Measurements from ENCODE around the gene SS18L1. TPM values are rescaled to one million over a fixed set of nuclear protein-coding genes. Genes with fewer than 3 reads are reported as not detected.

SS18L1 gene
- total RNA-seq, 1 experiment from 2014 or later, result 28.1 TPM

DNA sequence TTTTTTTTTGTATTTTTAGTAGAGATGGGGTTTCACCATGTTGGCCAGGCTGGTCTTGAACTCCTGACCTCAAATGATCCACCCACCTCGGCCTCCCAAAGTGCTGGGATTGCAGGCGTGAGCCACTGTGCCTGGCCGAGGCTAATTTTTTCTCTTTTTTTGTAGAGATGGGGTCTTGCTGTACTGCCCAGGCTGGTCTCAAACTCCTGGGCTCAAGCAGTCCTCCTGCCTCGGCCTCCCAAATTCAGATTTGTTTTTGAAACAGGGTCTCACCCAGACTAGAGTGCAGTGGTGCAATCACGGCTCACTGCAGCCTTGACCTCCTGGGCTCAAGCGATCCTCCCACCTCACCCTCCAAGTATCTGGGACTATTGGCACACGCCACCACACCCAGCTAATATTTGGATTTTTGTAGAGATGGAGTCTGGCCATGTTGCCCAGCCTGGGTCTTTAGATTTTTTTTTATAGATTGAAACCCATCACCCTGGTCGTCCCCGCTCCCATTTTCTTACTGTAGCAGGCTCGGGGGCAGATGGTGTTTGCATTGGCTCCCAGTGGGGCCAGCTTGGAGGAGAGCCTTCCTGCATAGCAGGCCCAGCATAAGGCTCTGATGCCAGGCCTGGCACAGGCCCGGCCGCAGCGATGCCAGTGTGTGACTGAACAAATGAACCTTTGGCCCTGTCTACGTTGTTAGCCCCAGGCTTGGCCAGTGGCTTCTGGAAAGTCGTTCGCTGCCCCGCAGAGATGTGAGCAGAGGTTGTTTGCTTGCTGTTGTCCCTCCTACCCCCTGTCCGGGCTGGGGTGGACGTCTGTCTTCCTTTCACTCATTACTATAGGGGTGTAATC lies 35.0 kb downstream of the SS18L1 start:
- ChIA-PET CTCF (no interaction called here), POLR2A (no interaction called here), RAD21 (ENCODE audit: low non-redundant PET in 1 of 2, low total read pairs in 2 of 2, uncharacterized antibody in 2 of 2, unreplicated experiment in 2 of 2) (no interaction called here)
- no peak overlapping the region for H3K9ac ChIP-seq (ENCODE audit: low read length)
- no peaks in the 10 kb centered on the region for H4K20me1 ChIP-seq (ENCODE audit: insufficient read depth)
- H3K9me2 ChIP-seq (ENCODE audit: insufficient read depth), result no peaks in the 10 kb centered on the region
- no peaks in the 10 kb centered on the region for H3K27me3 ChIP-seq (ENCODE audit: insufficient read depth, low read length)
- peaks cover 0 to 2% of the 10 kb centered on the region in 2 experiments; a peak in 2 of 4 replicates for H3K36me3 ChIP-seq (ENCODE audit: control insufficient read depth in 1 of 2, insufficient read depth in 2 of 2, low read length in 2 of 2)
- intact Hi-C loops (cut with micrococcal nuclease), result no loop called here
- H3K79me2 ChIP-seq (ENCODE audit: insufficient read depth, low read length), result peaks cover 19% of the 10 kb centered on the region
- TF ChIP-seq RAD21 (IDR thresholded peaks at IDR 0.05; ENCODE audit: low read depth) (no peak), SRF (IDR thresholded peaks at IDR 0.05; ENCODE audit: low read depth) (no peak), TCF7L2 (IDR thresholded peaks at IDR 0.05; ENCODE audit: borderline replicate concordance, extremely low read depth, insufficient read depth, insufficient read length) (no peak), POLR2A (IDR thresholded peaks at IDR 0.05; ENCODE audit: borderline replicate concordance, extremely low read depth, insufficient read depth, insufficient read length) (no peak), EZH2 (IDR thresholded peaks at IDR 0.05) (no peak), ELF1 (IDR thresholded peaks at IDR 0.05; ENCODE audit: borderline replicate concordance, low read depth) (no peak), SIN3A (IDR thresholded peaks at IDR 0.05; ENCODE audit: low read depth) (no peak), ZNF274 (IDR thresholded peaks at IDR 0.05; ENCODE audit: low read depth, low read length) (no peak), CBX3 (IDR thresholded peaks at IDR 0.05; ENCODE audit: low read depth) (no peak), YY1 (IDR thresholded peaks at IDR 0.05; ENCODE audit: extremely low read depth, insufficient replicate concordance, low read depth, low read length) (no peak), POLR2AphosphoS5 (IDR thresholded peaks at IDR 0.05; ENCODE audit: low read depth, low read length) (no peak)
- TF ChIP-seq, protein P1, sequence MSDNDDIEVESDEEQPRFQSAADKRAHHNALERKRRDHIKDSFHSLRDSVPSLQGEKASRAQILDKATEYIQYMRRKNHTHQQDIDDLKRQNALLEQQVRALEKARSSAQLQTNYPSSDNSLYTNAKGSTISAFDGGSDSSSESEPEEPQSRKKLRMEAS (IDR thresholded peaks at IDR 0.05), result no peak
- TF ChIP-seq, protein P2, sequence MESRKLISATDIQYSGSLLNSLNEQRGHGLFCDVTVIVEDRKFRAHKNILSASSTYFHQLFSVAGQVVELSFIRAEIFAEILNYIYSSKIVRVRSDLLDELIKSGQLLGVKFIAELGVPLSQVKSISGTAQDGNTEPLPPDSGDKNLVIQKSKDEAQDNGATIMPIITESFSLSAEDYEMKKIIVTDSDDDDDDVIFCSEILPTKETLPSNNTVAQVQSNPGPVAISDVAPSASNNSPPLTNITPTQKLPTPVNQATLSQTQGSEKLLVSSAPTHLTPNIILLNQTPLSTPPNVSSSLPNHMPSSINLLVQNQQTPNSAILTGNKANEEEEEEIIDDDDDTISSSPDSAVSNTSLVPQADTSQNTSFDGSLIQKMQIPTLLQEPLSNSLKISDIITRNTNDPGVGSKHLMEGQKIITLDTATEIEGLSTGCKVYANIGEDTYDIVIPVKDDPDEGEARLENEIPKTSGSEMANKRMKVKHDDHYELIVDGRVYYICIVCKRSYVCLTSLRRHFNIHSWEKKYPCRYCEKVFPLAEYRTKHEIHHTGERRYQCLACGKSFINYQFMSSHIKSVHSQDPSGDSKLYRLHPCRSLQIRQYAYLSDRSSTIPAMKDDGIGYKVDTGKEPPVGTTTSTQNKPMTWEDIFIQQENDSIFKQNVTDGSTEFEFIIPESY (IDR thresholded peaks at IDR 0.05; ENCODE audit: extremely low read depth, insufficient replicate concordance, low read length), result no peak
- H3K27ac ChIP-seq (ENCODE audit: low read depth, low read length), result no peak overlapping the region
- ATAC-seq (no peak), DNase-seq (ENCODE audit: low read depth, low spot score) (no peak)
- no peaks in the 10 kb centered on the region for H3K9me3 ChIP-seq (ENCODE audit: control insufficient read depth in 1 of 2, insufficient read depth in 1 of 2, low read depth in 1 of 2, low read length in 2 of 2)
- H2AFZ ChIP-seq (ENCODE audit: low read depth, low read length, poor library complexity, severe bottlenecking), result no peak overlapping the region
- no TSS peak for BruUV-seq (replicated peaks)
- H3K4me3 ChIP-seq (replicated peaks in 1 of 2; ENCODE audit: low read depth in 1 of 2, low read length in 2 of 2), result no peak overlapping the region
- H3K4me2 ChIP-seq (ENCODE audit: low read length), result no peak overlapping the region
- peaks cover 2 to 6% of the 10 kb centered on the region in 2 experiments; a peak in 2 of 4 replicates for H3K4me1 ChIP-seq (ENCODE audit: control insufficient read depth in 1 of 2, insufficient read depth in 2 of 2, low read length in 2 of 2)

Data from HCT116 (cell line).